Measurements from ENCODE around the gene PSME3. TPM values are rescaled to one million over a fixed set of nuclear protein-coding genes. Genes with fewer than 3 reads are reported as not detected.

The PSME3 gene
- total and polyA plus RNA-seq, 2 of the 13 experiments (the other 11 are each of a cell fraction or from before 2014, with no cell fraction given) = 66.3 to 135 TPM

DNA sequence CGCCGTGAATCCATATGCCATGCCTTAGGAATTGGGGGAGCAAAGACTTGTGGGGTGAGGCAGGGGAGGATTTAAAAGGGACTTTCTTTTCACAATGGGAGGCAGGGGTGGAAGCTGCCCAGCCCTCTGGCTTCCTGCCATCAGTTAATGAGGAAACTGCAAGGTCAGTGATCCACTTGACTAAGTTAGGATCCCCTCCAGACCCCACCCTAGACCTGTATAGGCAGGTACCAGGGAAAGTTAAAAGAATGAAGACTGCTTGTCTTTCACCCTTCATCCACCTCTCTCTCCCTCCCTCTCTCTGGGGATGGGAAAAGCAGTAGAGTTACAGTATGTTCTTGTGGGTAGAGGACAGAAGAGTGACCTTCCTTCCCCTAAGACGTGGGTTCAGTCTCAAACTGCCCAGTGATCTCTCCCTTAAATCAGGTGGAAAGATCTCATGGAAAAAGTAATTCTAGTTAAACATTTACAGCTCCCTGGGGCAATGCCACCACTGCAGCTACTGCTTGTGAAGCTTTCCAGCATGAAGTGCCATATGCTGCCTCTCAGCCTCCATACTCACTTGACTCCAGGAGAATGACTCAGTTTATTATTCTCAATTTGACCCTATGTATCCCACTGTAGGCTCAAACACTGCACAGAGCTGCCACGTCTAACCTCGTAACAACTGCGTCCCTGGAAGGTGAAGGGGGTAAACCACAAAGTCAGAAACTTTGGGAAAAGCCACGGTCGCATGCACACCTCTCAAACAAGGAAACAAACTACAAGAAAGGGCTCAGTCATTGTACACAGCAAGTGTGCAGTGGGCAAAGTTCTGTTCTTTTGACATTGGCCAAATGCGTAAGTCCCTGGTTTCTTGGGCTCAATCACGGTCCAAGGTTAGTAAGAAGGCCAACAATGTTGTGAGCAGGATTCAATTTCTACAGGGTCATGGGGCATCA, 35.9 kb upstream of the PSME3 start (continued):
- TF ChIP-seq, protein P1, sequence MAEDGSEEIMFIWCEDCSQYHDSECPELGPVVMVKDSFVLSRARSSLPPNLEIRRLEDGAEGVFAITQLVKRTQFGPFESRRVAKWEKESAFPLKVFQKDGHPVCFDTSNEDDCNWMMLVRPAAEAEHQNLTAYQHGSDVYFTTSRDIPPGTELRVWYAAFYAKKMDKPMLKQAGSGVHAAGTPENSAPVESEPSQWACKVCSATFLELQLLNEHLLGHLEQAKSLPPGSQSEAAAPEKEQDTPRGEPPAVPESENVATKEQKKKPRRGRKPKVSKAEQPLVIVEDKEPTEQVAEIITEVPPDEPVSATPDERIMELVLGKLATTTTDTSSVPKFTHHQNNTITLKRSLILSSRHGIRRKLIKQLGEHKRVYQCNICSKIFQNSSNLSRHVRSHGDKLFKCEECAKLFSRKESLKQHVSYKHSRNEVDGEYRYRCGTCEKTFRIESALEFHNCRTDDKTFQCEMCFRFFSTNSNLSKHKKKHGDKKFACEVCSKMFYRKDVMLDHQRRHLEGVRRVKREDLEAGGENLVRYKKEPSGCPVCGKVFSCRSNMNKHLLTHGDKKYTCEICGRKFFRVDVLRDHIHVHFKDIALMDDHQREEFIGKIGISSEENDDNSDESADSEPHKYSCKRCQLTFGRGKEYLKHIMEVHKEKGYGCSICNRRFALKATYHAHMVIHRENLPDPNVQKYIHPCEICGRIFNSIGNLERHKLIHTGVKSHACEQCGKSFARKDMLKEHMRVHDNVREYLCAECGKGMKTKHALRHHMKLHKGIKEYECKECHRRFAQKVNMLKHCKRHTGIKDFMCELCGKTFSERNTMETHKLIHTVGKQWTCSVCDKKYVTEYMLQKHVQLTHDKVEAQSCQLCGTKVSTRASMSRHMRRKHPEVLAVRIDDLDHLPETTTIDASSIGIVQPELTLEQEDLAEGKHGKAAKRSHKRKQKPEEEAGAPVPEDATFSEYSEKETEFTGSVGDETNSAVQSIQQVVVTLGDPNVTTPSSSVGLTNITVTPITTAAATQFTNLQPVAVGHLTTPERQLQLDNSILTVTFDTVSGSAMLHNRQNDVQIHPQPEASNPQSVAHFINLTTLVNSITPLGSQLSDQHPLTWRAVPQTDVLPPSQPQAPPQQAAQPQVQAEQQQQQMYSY (CRISPR knock-in tag; IDR thresholded peaks at IDR 0.05) = no peak; the same call in 1 of the 2 replicates
- 0 out of 2 replicates have a peak, but pooled peaks have one; percentile 79 for TF ChIP-seq ZC3H13 (CRISPR knock-in tag; IDR thresholded peaks at IDR 0.05)
- TF ChIP-seq ZNF335 (CRISPR knock-in tag; IDR thresholded peaks at IDR 0.05) = no peak
- no peak for TF ChIP-seq FOXK1 (CRISPR knock-in tag; IDR thresholded peaks at IDR 0.05; ENCODE audit: borderline replicate concordance, low read depth)
- TF ChIP-seq MAFK (conservative IDR thresholded peaks at IDR 0.05 in 1 of 2, IDR thresholded peaks at IDR 0.05 in 1 of 2; ENCODE audit: low read length in 2 of 2) = no peak
- TF ChIP-seq TEAD2 (CRISPR knock-in tag; IDR thresholded peaks at IDR 0.05) = no peak
- no peak for TF ChIP-seq SIN3B (IDR thresholded peaks at IDR 0.05; ENCODE audit: low read length)
- TF ChIP-seq KDM3A (CRISPR knock-in tag; IDR thresholded peaks at IDR 0.05; ENCODE audit: low read depth) = no peak
- TF ChIP-seq ONECUT2 (CRISPR knock-in tag; IDR thresholded peaks at IDR 0.05) = no peak
- no peak for TF ChIP-seq ZNF652 (CRISPR knock-in tag; IDR thresholded peaks at IDR 0.05; ENCODE audit: borderline replicate concordance, low read depth)
- TF ChIP-seq HOXA5 (CRISPR knock-in tag; IDR thresholded peaks at IDR 0.05) = peak; percentile 24; the same call in 1 of the 2 replicates
- TF ChIP-seq ZNF775 (CRISPR knock-in tag; IDR thresholded peaks at IDR 0.05; ENCODE audit: borderline replicate concordance) = no peak
- TF ChIP-seq, protein P2, sequence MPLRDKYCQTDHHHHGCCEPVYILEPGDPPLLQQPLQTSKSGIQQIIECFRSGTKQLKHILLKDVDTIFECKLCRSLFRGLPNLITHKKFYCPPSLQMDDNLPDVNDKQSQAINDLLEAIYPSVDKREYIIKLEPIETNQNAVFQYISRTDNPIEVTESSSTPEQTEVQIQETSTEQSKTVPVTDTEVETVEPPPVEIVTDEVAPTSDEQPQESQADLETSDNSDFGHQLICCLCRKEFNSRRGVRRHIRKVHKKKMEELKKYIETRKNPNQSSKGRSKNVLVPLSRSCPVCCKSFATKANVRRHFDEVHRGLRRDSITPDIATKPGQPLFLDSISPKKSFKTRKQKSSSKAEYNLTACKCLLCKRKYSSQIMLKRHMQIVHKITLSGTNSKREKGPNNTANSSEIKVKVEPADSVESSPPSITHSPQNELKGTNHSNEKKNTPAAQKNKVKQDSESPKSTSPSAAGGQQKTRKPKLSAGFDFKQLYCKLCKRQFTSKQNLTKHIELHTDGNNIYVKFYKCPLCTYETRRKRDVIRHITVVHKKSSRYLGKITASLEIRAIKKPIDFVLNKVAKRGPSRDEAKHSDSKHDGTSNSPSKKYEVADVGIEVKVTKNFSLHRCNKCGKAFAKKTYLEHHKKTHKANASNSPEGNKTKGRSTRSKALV (CRISPR knock-in tag; IDR thresholded peaks at IDR 0.05) = no peak
- TF ChIP-seq TFE3 (CRISPR knock-in tag; IDR thresholded peaks at IDR 0.05) = no peak
- TF ChIP-seq ZNF776 (CRISPR knock-in tag; IDR thresholded peaks at IDR 0.05) = no peak
- TF ChIP-seq ZFAT (CRISPR knock-in tag; conservative IDR thresholded peaks at IDR 0.05) = no peak
- peak; percentile 35; the same call in 1 of the 2 replicates for TF ChIP-seq ZNF770 (CRISPR knock-in tag; IDR thresholded peaks at IDR 0.05)
- TF ChIP-seq ZNF558 (CRISPR knock-in tag; IDR thresholded peaks at IDR 0.05; ENCODE audit: borderline replicate concordance) = no peak; the same call in 1 of the 2 replicates
- TF ChIP-seq CCAR2 (optimal IDR thresholded peaks at IDR 0.05; ENCODE audit: low read depth, low read length) = no peak
- TF ChIP-seq SMC3 (IDR thresholded peaks at IDR 0.05; ENCODE audit: low read length) = no peak
- TF ChIP-seq ZNF678 (CRISPR knock-in tag; IDR thresholded peaks at IDR 0.05) = no peak

Measured in HepG2 (cell line).